Cerebellar cortex (tissue), 1 donor: ENCODE measurements around the gene LYAR.

Source experiments
- DNase-seq: peaks from one replicate; pipeline ENCODE4 v3.0.0-alpha.2; 2015; ENCODE audit warnings: low spot score

Gene LYAR

DNA sequence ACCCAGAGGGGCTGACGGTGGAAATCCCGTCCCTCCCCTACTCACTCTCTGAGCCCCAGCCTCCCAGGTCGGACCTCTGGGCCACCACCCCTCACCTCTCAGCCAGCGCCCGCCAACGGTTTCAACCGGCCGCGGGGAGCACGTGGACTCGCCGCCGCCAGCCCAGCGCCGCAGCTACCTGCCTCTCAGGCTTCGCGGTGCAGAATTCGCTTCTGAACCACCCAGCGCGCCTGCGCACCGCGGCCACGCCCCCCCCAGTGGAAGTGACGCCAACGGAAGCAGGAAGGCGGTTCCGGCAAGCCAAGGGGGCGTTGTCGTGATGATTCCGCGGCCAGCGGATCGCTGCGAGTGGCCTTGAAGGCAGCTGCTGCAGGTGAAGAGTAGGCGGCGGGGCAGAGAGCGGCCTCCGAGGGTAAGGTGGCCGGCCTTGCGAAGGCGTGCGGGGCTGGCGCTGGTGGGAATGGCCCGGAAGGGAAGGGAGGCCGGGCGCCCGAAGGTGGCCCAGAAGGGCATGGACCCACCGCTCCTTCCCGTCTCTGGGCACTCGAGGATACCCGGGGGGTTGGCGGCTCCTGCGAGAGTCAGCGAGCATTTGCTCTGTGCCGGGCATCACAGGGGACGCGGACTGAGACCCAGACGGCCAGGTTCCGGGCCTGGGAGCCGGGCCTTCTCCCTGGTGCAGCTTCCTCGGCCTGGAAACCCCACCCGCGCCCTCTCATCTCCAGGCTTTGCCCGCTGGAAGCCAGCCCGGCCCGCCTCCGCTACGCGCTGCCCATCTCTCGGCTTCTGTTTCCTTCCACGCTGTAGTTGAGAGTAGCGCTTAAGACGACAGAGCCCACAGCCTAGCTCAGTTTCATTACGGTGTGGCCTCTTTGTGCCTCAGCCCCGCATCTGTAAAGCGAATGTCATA lies at the start of gene LYAR, which contains the start of gene ZBTB49:
LYAR (minus strand) TSS at position 214 of the 910 bp plus-strand sequence. CDS start 6,412 bp downstream, outside the sequence.
ZBTB49 (plus strand) TSS at position 311 of the 910 bp plus-strand sequence. CDS start 9,695 bp downstream, outside the sequence.
- DNase-seq: peak; percentile 89

GRCh38 chr4:4339504-4340085 lies 49.6 kb upstream of the LYAR start:
- no peak for DNase-seq

DNA sequence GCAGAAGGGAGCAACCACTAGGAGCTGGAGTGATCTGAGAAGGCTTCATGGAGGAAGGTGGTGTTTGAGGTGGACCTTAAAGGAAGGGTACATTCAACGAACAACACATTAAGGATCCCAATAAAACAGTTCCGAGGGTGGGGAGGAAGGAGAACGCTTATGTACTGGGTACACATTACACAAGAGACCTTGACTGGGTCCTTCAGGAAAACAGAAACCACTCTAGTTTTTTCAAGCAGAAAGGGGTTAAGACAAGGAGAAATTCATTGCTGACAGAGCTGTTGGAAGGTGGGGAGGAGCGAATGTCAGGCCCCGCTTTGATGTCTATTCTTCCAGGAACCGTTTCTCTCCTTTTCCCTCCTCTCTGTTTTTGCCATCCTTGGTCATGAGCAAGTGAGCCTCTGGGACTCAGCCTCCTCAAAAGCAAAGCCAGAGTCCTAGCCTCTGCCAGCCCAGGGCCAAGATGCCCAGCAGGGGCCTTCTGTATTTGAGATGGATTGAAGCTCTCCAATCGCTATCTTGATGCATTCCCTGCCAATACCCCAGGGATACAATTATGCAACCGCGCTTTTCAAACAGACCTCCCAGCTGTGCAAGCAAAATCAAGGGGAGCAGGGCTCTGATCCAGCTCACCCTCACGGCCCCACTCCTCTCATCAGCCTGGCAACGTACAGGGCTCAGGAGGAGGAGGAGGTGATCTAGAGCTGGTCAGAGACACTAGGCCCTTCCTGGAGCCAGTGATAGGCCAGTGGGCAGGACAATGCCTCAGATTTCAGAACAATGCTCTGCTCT lies 48.5 kb upstream of the LYAR start:
- DNase-seq: no peak

DNA sequence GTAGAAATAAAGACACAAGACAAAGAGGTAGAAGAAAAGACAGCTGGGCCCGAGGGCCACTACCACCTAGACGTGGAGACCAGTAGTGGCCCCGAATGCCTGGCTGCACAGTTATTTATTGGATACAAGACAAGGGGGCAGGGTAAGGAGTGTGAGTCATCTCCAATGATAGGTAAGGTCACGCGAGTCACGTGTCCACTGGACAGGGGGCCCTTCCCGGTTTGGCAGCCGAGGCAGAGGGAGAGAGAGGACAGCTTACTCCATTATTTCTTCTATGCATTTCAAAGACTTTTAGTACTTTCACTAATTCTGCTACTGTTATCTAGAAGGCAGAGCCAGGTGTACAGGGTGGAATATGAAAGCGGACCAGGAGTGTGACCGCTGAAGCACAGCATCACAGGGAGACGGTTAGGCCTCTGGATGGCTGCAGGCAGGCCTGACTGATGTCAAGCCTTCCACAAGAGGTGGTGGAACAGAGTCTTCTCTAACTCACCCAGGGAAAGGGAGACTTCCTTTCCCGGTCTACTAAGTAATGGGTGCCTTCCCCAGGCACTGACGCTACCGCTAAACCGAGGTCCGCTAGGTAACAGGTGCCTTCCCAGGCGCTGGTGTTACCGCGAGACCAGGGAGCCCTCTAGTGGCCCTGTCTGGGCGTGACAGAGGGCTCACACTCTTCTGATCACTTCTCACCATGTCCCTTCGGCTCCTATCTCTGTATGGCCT lies 45.0 kb upstream of the LYAR start:
- peak; percentile 72 for DNase-seq

DNA sequence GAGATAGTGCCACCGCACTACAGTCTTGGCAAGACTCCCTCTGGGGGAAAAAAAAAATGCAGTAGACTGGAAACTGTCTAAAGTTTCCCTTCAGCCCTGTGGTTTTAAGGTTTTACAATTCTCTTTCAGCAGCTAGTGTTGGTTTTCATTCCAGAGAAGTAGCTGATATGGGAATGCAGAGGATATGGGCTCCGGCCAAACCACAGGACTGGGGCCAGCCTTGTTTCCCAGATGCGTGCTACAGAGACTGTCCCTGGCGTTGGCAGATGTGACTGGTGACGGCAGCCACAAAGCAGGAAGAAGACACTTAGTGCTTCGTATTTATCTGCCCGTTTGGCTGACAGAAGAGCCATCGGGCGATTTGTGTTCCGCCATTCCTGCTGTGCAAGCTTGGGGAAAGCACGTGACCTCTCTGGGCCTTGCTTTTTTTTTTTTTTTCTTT lies 43.3 kb upstream of the LYAR start:
- no peak for DNase-seq

DNA sequence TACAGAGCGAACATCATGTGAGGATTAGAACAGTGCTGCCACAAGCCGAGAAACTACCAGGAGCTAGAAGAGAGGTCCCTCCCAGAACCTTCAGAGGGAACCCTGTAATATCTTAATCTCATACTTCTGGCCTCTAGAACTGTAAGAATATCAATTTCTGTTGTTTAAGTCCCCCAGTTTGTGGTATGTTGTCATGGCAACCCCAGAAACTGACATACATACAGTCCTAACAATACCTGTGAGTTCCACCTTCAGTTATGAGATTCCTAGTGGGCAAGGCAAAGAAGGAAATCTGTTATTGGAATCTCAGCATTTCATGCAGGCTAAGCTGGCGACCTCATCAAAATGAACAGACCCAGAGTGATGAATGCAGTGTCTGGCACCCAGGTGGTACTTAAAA lies 42.6 kb upstream of the LYAR start:
- no peak for DNase-seq

GRCh38 chr4:4330794-4331193 lies 40.8 kb upstream of the LYAR start:
- DNase-seq: no peak

GRCh38 chr4:4329496-4329895 lies 39.5 kb upstream of the LYAR start:
- DNase-seq: no peak

GRCh38 chr4:4328840-4329239 lies 38.9 kb upstream of the LYAR start:
- no peak for DNase-seq

DNA sequence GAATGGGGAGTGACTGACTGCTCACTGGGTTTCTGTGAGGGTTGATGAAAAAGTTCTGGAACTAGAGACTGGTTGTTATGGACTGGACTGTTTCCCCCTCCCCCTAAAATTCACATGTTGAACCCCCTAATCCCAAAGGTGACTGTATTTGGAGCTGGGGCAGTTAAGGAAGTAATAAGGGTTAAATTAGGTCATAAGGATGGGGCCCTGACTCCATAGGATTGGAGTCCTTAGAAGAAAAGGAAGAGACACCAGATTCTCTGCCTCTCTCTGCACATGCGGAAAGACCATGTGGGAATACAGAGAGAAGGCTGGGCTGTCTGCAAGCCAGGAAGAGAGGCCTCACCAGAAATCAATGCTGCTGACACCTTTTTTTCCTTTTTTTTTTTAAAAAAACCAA lies 38.3 kb upstream of the LYAR start:
- DNase-seq: no peak

GRCh38 chr4:4327652-4328121 lies 37.7 kb upstream of the LYAR start:
- no peak for DNase-seq

GRCh38 chr4:4326166-4326565 lies 36.2 kb upstream of the LYAR start:
- no peak for DNase-seq

GRCh38 chr4:4325321-4325720 lies 35.4 kb upstream of the LYAR start:
- no peak for DNase-seq

GRCh38 chr4:4323705-4324534 lies 34.0 kb upstream of the LYAR start:
- DNase-seq: no peak

- DNase-seq: no peak
Measured at GRCh38 chr4:4321951-4322688, 32.2 kb upstream of the LYAR start.

DNA sequence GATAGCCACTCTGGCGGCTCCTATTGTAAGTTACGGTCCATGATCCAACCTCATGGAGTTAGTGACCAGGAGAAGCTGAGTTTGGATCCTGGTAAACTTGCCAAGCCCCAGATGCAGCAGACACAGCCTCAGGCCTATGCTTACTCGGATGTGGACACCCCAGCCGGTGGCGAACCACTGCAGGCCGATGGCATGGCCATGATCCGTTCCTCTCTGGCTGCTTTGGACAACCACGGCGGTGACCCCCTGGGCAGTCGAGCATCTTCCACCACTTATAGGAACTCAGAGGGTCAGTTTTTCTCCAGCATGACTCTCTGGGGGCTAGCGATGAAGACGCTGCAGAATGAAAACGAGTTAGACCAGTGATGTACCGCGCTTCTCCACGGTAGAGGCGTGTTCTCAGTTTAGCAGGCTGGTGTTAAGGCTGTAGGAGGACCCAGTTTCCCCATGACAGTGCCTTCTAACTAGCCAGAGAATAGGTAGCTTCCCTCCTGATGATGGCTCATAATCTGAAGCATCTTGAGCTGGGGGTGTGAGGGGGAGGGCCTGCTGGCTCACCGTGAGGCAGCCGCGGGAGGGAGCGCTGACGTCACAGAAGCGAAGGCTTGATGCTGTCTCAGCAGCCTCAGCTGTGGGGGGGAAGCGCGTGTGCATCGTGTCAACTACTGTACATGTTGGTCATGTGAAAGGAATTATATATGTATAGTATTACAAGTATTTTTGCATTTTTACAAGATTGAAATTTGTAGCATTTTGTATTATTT lies 31.2 kb upstream of the LYAR start:
- no peak for DNase-seq

GRCh38 chr4:4320528-4320927 lies 30.6 kb upstream of the LYAR start:
- no peak for DNase-seq

GRCh38 chr4:4317496-4318232 lies 27.7 kb upstream of the LYAR start:
- no peak for DNase-seq

GRCh38 chr4:4316150-4316495 lies 26.2 kb upstream of the LYAR start:
- no peak for DNase-seq
